Tibial nerve (tissue), 4 donors: ENCODE measurements around the gene RMND5B.

Source experiments
- CTCF ChIP-seq, 5 experiments: fragments of 200-600 bp in 3 of 5; fragments of 450-650 bp in 2 of 5; sonication (generic) in 3 of 5; IDR thresholded peaks; one replicate each; pipeline ENCODE4 v1.5.1; 2016 to 2019; ENCODE audit warnings: antibody characterized with exemption in 5 of 5, mild to moderate bottlenecking in 3 of 5, moderate library complexity in 2 of 5
- EP300 ChIP-seq, 2 donors: sonication (generic); formaldehyde crosslinking; IDR thresholded peaks; one replicate each; pipeline ENCODE4 v1.6.1; 2017; ENCODE audit warnings: antibody characterized with exemption in 2 of 2, mild to moderate bottlenecking in 1 of 2
- POLR2A ChIP-seq, 2 donors: fragments of 450-650 bp; IDR thresholded peaks; one replicate each; pipeline ENCODE4 v1.6.1; 2017; ENCODE audit warnings: antibody characterized with exemption in 2 of 2, mild to moderate bottlenecking in 2 of 2, moderate library complexity in 2 of 2

- no peak for TF ChIP-seq CTCF (IDR thresholded peaks at IDR 0.05)
- TF ChIP-seq POLR2A (IDR thresholded peaks at IDR 0.05): no peak
- TF ChIP-seq EP300 (IDR thresholded peaks at IDR 0.05): no peak
Measured at GRCh38 chr5:178123966-178124925, 6.6 kb upstream of the RMND5B start.
